GM12865 (cell line): Measurements from ENCODE around the gene MORC3.
"Not testable (repeated sequence)": the region's sequence is repeated elsewhere in the genome, so short reads cannot be mapped to it uniquely, and the experiment has no call there.

Experiments used
- DNase-seq: peaks from one replicate; pipeline ENCODE4 v3.0.0; 2010; ENCODE audit warnings: low read depth
- H3K4me3 ChIP-seq: 2 replicates; pipeline ENCODE4 v1.5.1; 2011; ENCODE audit warnings: mild to moderate bottlenecking, low read depth, low read length, control low read depth
- CTCF ChIP-seq: IDR thresholded peaks from 2 replicates; pipeline ENCODE4 v1.5.1; 2011; ENCODE audit warnings: low read length, control low read depth, low read depth, inconsistent platforms; ENCODE audit not compliant: insufficient read depth; ENCODE audit errors: missing control alignments

The MORC3 gene

GRCh38 chr21:36291509-36291908 lies 28.5 kb upstream of the MORC3 start:
- TF ChIP-seq CTCF, result no peak
- DNase-seq, result no peak
- H3K4me3 ChIP-seq, result no peak overlapping the region

GRCh38 chr21:36297406-36297937 lies 22.5 kb upstream of the MORC3 start:
- DNase-seq, result peak; percentile 46
- no peak for TF ChIP-seq CTCF
- H3K4me3 ChIP-seq, result peak overlapping the region; percentile 28

GRCh38 chr21:36297938-36298572 lies 21.9 kb upstream of the MORC3 start:
- TF ChIP-seq CTCF, result no peak
- peak; percentile 95 for DNase-seq
- peak overlapping the region; percentile 28 for H3K4me3 ChIP-seq

- no peak overlapping the region for H3K4me3 ChIP-seq
- no peak for TF ChIP-seq CTCF
- no peak for DNase-seq
Observed at GRCh38 chr21:36306872-36307534, 13.0 kb upstream of the MORC3 start.

GRCh38 chr21:36310016-36310415 lies 10.0 kb upstream of the MORC3 start:
- H3K4me3 ChIP-seq, result no peak overlapping the region
- no peak for TF ChIP-seq CTCF
- peak; percentile 89 for DNase-seq

- not testable (repeated sequence) for H3K4me3 ChIP-seq, DNase-seq
Observed at GRCh38 chr21:36313446-36313845, 6.6 kb upstream of the MORC3 start.

GRCh38 chr21:36316045-36316444 lies 4.0 kb upstream of the MORC3 start:
- not testable (repeated sequence) for DNase-seq, H3K4me3 ChIP-seq
